ENCODE results near the gene ANKRD6. TPM values are rescaled to one million over a fixed set of nuclear protein-coding genes. Genes with fewer than 3 reads are reported as not detected.

The ANKRD6 gene
- polyA plus RNA-seq, 4 donors, result 0.89 to 7.9 (median 1.8) TPM

- FAIRE-seq (no peak), DNase-seq (peak in 1 of 2 donors; percentile 2)
- H3K4me3 ChIP-seq (ENCODE audit: low read depth in 1 of 3, low read length in 3 of 3), result no peak overlapping the region
- H3K9me3 ChIP-seq (ENCODE audit: control insufficient read depth in 2 of 2, insufficient read depth in 1 of 2, low read depth in 1 of 2, low read length in 1 of 2), result no peaks in the 10 kb centered on the region
- 31 to 62% (median 43%) methylated on average over 10 of the region's 10 CpGs for WGBS, 3 donors
- peaks cover 0 to 22% (median 4%) of the 10 kb centered on the region in 3 donors for H3K4me1 ChIP-seq (ENCODE audit: control insufficient read depth in 3 of 3, insufficient read depth in 2 of 3, low read depth in 1 of 3, low read length in 2 of 3)
- H3K27me3 ChIP-seq (ENCODE audit: control insufficient read depth in 3 of 3, insufficient read depth in 3 of 3, low read length in 3 of 3), result peaks cover 4 to 12% (median 4%) of the 10 kb centered on the region in 3 donors
- no peaks in the 10 kb centered on the region for H3K36me3 ChIP-seq (ENCODE audit: control insufficient read depth in 3 of 3, insufficient read depth in 2 of 3, low read depth in 1 of 3, low read length in 3 of 3)
- no peak overlapping the region for H3K27ac ChIP-seq (ENCODE audit: low read depth in 1 of 3, low read length in 2 of 3)
Observed at GRCh38 chr6:89410231-89410761, 22.7 kb upstream of the ANKRD6 start.

GRCh38 chr6:89410788-89411144 lies 22.2 kb upstream of the ANKRD6 start:
- peak overlapping the region in 1 of 3 donors; percentile 71 for H3K27ac ChIP-seq (ENCODE audit: low read depth in 1 of 3, low read length in 2 of 3)
- no peaks in the 10 kb centered on the region for H3K36me3 ChIP-seq (ENCODE audit: control insufficient read depth in 3 of 3, insufficient read depth in 2 of 3, low read depth in 1 of 3, low read length in 3 of 3)
- WGBS, 3 donors, result 10 to 15% (median 12%) methylated on average over 4 of the region's 4 CpGs
- FAIRE-seq (no peak), DNase-seq (no peak)
- peak overlapping the region in 2 of 3 donors; percentile 72 to 78 for H3K4me3 ChIP-seq (ENCODE audit: low read depth in 1 of 3, low read length in 3 of 3)
- H3K9me3 ChIP-seq (ENCODE audit: control insufficient read depth in 2 of 2, insufficient read depth in 1 of 2, low read depth in 1 of 2, low read length in 1 of 2), result no peaks in the 10 kb centered on the region
- peaks cover 4 to 12% (median 4%) of the 10 kb centered on the region in 3 donors for H3K27me3 ChIP-seq (ENCODE audit: control insufficient read depth in 3 of 3, insufficient read depth in 3 of 3, low read length in 3 of 3)
- peaks cover 0 to 22% (median 4%) of the 10 kb centered on the region in 3 donors for H3K4me1 ChIP-seq (ENCODE audit: control insufficient read depth in 3 of 3, insufficient read depth in 2 of 3, low read depth in 1 of 3, low read length in 2 of 3)

DNA sequence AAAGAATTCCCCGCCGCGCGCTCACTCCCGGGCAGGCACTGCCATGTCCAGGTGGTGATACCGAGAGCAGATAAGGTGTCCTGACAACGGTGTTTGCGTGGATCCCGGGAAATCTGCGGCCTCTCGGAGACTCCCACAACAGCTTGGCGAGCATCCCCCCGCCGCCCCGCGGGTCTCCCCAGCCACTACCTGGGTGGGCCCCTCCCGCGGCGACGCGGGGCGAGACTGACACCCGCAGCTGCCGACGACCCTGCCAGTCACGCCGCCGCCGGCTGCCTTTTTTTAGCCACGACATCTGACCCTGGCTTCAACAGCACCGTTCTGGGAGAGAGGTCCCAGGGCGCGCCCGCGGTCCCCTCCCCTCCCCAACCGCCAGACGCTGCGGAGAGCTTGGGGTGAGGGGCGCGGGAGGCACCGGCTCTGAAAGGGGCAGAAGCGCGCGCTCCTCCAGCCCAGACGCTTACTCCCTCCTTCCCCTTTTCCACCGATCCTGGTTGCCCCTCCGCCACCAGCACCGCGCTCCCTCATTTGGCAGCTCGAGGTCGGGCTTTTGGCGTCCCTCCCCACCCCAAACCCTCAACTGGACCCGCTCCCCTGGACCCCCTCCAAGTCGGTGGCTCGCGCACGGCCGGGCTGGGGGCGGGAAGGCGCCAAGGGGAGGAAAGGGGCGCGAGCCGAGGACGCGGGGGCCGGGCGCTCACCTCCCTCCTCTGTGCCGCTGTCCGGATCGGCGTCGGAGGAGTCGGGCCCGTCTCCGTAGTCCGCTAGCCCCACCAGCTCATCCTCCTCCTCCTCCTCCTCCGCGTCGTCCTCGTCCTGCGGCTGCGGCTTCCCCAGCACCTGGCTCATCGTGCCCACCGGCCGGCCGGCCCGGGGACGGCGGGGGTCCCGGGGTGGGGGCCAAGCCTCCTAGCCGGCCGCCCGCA lies 21.5 kb upstream of the ANKRD6 start:
- H3K36me3 ChIP-seq (ENCODE audit: control insufficient read depth in 3 of 3, insufficient read depth in 2 of 3, low read depth in 1 of 3, low read length in 3 of 3), result no peaks in the 10 kb centered on the region
- H3K9me3 ChIP-seq (ENCODE audit: control insufficient read depth in 2 of 2, insufficient read depth in 1 of 2, low read depth in 1 of 2, low read length in 1 of 2), result no peaks in the 10 kb centered on the region
- DNase-seq, result peak in 1 of 2 donors; percentile 72
- WGBS, 3 donors, result 1% methylated on average over 73 to 93 of the region's 93 CpGs
- peak overlapping the region; percentile 67 to 78 (median 72) for H3K4me3 ChIP-seq (ENCODE audit: low read depth in 1 of 3, low read length in 3 of 3)
- FAIRE-seq, result no peak
- H3K27ac ChIP-seq (ENCODE audit: low read depth in 1 of 3, low read length in 2 of 3), result peak overlapping the region in 1 of 3 donors; percentile 71
- peaks cover 0 to 22% (median 4%) of the 10 kb centered on the region in 3 donors for H3K4me1 ChIP-seq (ENCODE audit: control insufficient read depth in 3 of 3, insufficient read depth in 2 of 3, low read depth in 1 of 3, low read length in 2 of 3)
- H3K27me3 ChIP-seq (ENCODE audit: control insufficient read depth in 3 of 3, insufficient read depth in 3 of 3, low read length in 3 of 3), result peaks cover 4 to 12% (median 4%) of the 10 kb centered on the region in 3 donors

DNA sequence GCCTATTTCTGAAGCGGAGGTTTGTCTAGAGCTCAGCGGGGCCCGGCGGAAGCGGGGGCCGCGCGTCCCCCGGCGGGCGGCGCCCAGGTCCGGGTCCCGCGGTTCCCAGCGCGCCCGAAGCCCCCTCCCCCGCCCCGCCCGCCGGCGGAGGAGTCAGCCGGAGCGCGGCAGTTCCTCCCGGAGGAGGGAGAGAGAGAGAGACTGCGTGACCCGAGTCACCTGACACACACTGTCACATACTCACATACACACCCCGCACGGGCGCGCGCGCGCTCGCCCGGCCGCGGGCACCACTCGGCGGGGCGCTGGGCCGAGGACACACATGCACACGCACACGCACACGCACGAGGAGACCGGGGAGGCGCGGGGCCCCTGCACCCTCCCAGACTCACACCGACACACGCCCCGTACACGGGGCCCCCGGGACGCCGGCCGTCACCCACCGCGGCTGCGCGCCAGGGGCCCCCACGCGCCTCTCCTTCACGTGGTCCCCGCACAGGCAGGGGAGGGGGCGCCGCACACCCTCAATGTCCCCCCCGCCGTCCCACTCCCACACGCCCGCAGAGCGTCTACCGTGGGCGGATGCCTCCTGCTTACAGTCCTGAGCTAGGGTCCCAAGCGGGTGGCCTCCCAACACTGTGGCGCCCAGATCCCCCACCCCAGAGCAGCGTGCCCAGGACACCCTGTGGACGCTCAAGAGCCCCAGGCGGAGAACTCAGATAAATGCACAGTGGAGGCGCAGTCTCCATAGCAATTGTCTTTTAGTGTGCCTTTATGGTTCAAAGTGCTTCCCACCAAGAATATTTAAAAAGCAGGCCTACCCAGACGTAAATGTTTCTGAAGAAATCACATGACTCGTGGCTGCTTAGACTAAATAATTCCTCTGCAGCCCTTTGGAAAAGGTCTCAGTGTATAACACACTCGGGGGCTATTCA lies 20.6 kb upstream of the ANKRD6 start, which contains the start of gene RRAGD:
RRAGD (minus strand) TSS at position 203 of the 935 bp plus-strand sequence. CDS start 280 bp downstream, outside the sequence.
- H3K36me3 ChIP-seq (ENCODE audit: control insufficient read depth in 3 of 3, insufficient read depth in 2 of 3, low read depth in 1 of 3, low read length in 3 of 3), result no peaks in the 10 kb centered on the region
- peaks cover 0 to 22% (median 4%) of the 10 kb centered on the region in 3 donors for H3K4me1 ChIP-seq (ENCODE audit: control insufficient read depth in 3 of 3, insufficient read depth in 2 of 3, low read depth in 1 of 3, low read length in 2 of 3)
- 1% methylated on average over 35 to 85 of the region's 85 CpGs for WGBS, 3 donors
- FAIRE-seq (no peak), DNase-seq (peak; percentile 45 to 93)
- H3K27me3 ChIP-seq (ENCODE audit: control insufficient read depth in 3 of 3, insufficient read depth in 3 of 3, low read length in 3 of 3), result peaks cover 4 to 12% (median 4%) of the 10 kb centered on the region in 3 donors
- peak within 1 kb of the TSS; percentile 67 to 78 (median 72) for H3K4me3 ChIP-seq (ENCODE audit: low read depth in 1 of 3, low read length in 3 of 3)
- no peaks in the 10 kb centered on the region for H3K9me3 ChIP-seq (ENCODE audit: control insufficient read depth in 2 of 2, insufficient read depth in 1 of 2, low read depth in 1 of 2, low read length in 1 of 2)
- peak within 1 kb of the TSS in 1 of 3 donors; percentile 83 for H3K27ac ChIP-seq (ENCODE audit: low read depth in 1 of 3, low read length in 2 of 3)

DNA sequence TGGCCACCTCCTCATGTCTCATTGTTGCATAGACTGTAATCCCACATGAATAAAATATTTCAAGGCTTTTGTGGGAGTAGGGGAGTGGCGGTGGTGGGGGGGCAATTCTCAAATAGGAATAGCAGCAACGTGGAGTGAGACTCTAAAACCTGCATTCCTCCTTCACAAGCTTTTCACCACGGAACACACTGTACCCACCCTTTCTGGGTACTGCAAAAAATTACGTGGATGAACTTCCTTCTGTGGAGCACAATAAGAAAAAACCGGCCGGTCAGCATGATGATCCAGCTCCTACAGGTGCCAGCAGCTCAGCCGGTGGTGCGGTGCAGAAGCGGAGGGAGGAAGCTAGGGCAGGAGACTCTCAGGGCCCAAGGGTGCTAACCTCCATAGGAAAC lies 19.9 kb upstream of the ANKRD6 start:
- DNase-seq (no peak), FAIRE-seq (no peak)
- H3K36me3 ChIP-seq (ENCODE audit: control insufficient read depth in 3 of 3, insufficient read depth in 2 of 3, low read depth in 1 of 3, low read length in 3 of 3), result no peaks in the 10 kb centered on the region
- H3K27me3 ChIP-seq (ENCODE audit: control insufficient read depth in 3 of 3, insufficient read depth in 3 of 3, low read length in 3 of 3), result peaks cover 4 to 16% (median 4%) of the 10 kb centered on the region in 3 donors
- peak overlapping the region in 1 of 3 donors; percentile 78 for H3K4me3 ChIP-seq (ENCODE audit: low read depth in 1 of 3, low read length in 3 of 3)
- H3K9me3 ChIP-seq (ENCODE audit: control insufficient read depth in 2 of 2, insufficient read depth in 1 of 2, low read depth in 1 of 2, low read length in 1 of 2), result no peaks in the 10 kb centered on the region
- H3K4me1 ChIP-seq (ENCODE audit: control insufficient read depth in 3 of 3, insufficient read depth in 2 of 3, low read depth in 1 of 3, low read length in 2 of 3), result peaks cover 0 to 22% (median 4%) of the 10 kb centered on the region in 3 donors
- WGBS, 3 donors, result 18 to 38% (median 31%) methylated on average over 9 of the region's 9 CpGs
- H3K27ac ChIP-seq (ENCODE audit: low read depth in 1 of 3, low read length in 2 of 3), result peak overlapping the region in 1 of 3 donors; percentile 83

- FAIRE-seq (no peak), DNase-seq (peak; percentile 30 to 72)
- WGBS, 3 donors, result 13 to 20% (median 13%) methylated on average over 2 of the region's 2 CpGs
Observed at GRCh38 chr6:89414215-89414614, 18.7 kb upstream of the ANKRD6 start.

DNA sequence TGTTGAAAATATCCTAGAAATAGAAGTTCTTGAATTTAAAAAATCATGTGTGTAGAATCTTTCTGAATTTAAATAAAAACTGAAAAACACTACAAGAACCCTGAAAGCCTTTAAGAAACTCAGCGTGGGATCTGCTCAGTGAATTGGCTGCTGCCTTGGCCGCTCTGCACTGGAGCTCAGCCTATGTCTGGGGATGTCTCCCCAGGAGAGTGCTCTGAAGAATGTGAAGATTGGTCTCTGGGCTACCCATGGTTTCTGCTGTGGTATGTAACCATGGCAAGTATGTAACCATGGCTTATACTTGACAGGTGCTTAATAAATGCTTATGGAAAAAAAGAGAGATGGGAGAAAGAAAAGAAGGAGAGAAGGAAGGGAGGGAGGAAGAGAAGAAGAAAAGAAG lies 17.8 kb upstream of the ANKRD6 start:
- Histone ChIP-seq H3K36me3 (ENCODE audit: control insufficient read depth in 3 of 3, insufficient read depth in 2 of 3, low read depth in 1 of 3, low read length in 3 of 3) (no peaks in the 10 kb centered on the region), H3K9me3 (ENCODE audit: control insufficient read depth in 2 of 2, insufficient read depth in 1 of 2, low read depth in 1 of 2, low read length in 1 of 2) (no peaks in the 10 kb centered on the region), H3K27me3 (ENCODE audit: control insufficient read depth in 3 of 3, insufficient read depth in 3 of 3, low read length in 3 of 3) (peaks cover 4 to 14% (median 4%) of the 10 kb centered on the region in 3 donors), H3K4me1 (ENCODE audit: control insufficient read depth in 3 of 3, insufficient read depth in 2 of 3, low read depth in 1 of 3, low read length in 2 of 3) (peaks cover 0 to 17% (median 4%) of the 10 kb centered on the region in 3 donors), H3K4me3 (ENCODE audit: low read depth in 1 of 3, low read length in 3 of 3) (no peak overlapping the region), H3K27ac (ENCODE audit: low read depth in 1 of 3, low read length in 2 of 3) (no peak overlapping the region)
- FAIRE-seq (no peak), DNase-seq (no peak)
- WGBS, 3 donors, result 87 to 98% (median 89%) methylated on average over 2 of the region's 2 CpGs

More at GRCh38 chr6:89414215-89414614, 18.7 kb upstream of the ANKRD6 start:
- Histone ChIP-seq H3K27ac (ENCODE audit: low read depth in 1 of 3, low read length in 2 of 3) (no peak overlapping the region), H3K36me3 (ENCODE audit: control insufficient read depth in 3 of 3, insufficient read depth in 2 of 3, low read depth in 1 of 3, low read length in 3 of 3) (no peaks in the 10 kb centered on the region), H3K4me3 (ENCODE audit: low read depth in 1 of 3, low read length in 3 of 3) (no peak overlapping the region), H3K27me3 (ENCODE audit: control insufficient read depth in 3 of 3, insufficient read depth in 3 of 3, low read length in 3 of 3) (peaks cover 4 to 16% (median 4%) of the 10 kb centered on the region in 3 donors), H3K9me3 (ENCODE audit: control insufficient read depth in 2 of 2, insufficient read depth in 1 of 2, low read depth in 1 of 2, low read length in 1 of 2) (no peaks in the 10 kb centered on the region), H3K4me1 (ENCODE audit: control insufficient read depth in 3 of 3, insufficient read depth in 2 of 3, low read depth in 1 of 3, low read length in 2 of 3) (peaks cover 0 to 22% (median 4%) of the 10 kb centered on the region in 3 donors)
